ENCODE measurements around the gene KCNJ6. TPM values are rescaled to one million over a fixed set of nuclear protein-coding genes. Genes with fewer than 3 reads are reported as not detected.

KCNJ6 gene
- total and polyA plus RNA-seq, 2 experiments from 2014 or later, result 0.07 to 0.46 TPM

DNA sequence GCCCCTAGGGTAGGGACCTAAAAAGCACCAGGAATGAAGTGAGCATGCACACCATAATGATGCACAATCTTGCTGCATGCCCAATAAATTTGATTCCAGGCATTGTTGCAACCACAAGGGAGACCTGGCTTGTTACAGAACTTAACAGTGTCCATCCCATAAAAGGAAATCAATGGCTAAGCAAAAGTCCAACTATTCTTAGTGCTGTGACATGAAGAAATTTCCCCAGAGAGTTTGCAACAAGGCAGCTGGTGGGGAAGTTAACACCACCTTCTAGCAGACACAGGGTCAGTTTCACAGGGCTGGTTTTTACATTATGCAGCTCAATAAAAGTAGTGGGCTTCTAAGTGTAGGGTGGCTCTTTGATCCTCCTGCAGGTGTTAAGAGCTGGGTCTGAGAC is 221.1 kb downstream of the KCNJ6 start:
- Histone ChIP-seq H3K4me3 (no peak overlapping the region), H3K79me2 (no peaks in the 10 kb centered on the region), H3K9me3 (ENCODE audit: low read depth) (no peaks in the 10 kb centered on the region), H3K4me2 (no peak overlapping the region), H3K27ac (no peak overlapping the region), H3K4me1 (ENCODE audit: insufficient read depth) (peaks cover 8% of the 10 kb centered on the region), H3K27me3 (no peaks in the 10 kb centered on the region), H3K9me2 (replicated peaks; ENCODE audit: insufficient read depth) (no peaks in the 10 kb centered on the region), H3K36me3 (replicated peaks; ENCODE audit: insufficient read depth, low read depth) (no peaks in the 10 kb centered on the region), H4K20me1 (ENCODE audit: insufficient read depth, poor library complexity, severe bottlenecking) (no peaks in the 10 kb centered on the region), H2AFZ (no peak overlapping the region)
- DNase-seq (ENCODE audit: low spot score), result no peak
- no peak for TF ChIP-seq CTCF (IDR thresholded peaks at IDR 0.05; ENCODE audit: poor library complexity)
- no peak for TF ChIP-seq EZH2phosphoT487 (IDR thresholded peaks at IDR 0.05; ENCODE audit: low read depth, severe bottlenecking, unreplicated experiment)
- TF ChIP-seq EZH2 (IDR thresholded peaks at IDR 0.05; ENCODE audit: borderline replicate concordance), result no peak

GRCh38 chr21:37688952-37689659 is 227.2 kb downstream of the KCNJ6 start:
- Histone ChIP-seq H3K36me3 (replicated peaks; ENCODE audit: insufficient read depth, low read depth) (no peaks in the 10 kb centered on the region), H3K79me2 (no peaks in the 10 kb centered on the region), H3K27ac (no peak overlapping the region), H3K4me3 (no peak overlapping the region), H3K4me1 (ENCODE audit: insufficient read depth) (peaks cover 5% of the 10 kb centered on the region), H2AFZ (no peak overlapping the region), H3K27me3 (no peaks in the 10 kb centered on the region), H4K20me1 (ENCODE audit: insufficient read depth, poor library complexity, severe bottlenecking) (no peaks in the 10 kb centered on the region), H3K9me3 (ENCODE audit: low read depth) (no peaks in the 10 kb centered on the region), H3K9me2 (replicated peaks; ENCODE audit: insufficient read depth) (no peaks in the 10 kb centered on the region), H3K4me2 (no peak overlapping the region)
- no peak for TF ChIP-seq CTCF (IDR thresholded peaks at IDR 0.05; ENCODE audit: poor library complexity)
- TF ChIP-seq EZH2phosphoT487 (IDR thresholded peaks at IDR 0.05; ENCODE audit: low read depth, severe bottlenecking, unreplicated experiment), result no peak
- TF ChIP-seq EZH2 (IDR thresholded peaks at IDR 0.05; ENCODE audit: borderline replicate concordance), result no peak
- 83% methylated on average over 3 of the region's 3 CpGs for WGBS (ENCODE audit: low lambda C conversion rate, missing lambda C conversion rate)
- no peak for DNase-seq (ENCODE audit: low spot score)

GRCh38 chr21:37686991-37687810 is 229.1 kb downstream of the KCNJ6 start:
- H3K4me2 ChIP-seq, result no peak overlapping the region
- H3K9me3 ChIP-seq (ENCODE audit: low read depth), result no peaks in the 10 kb centered on the region
- no peaks in the 10 kb centered on the region for H3K79me2 ChIP-seq
- H4K20me1 ChIP-seq (ENCODE audit: insufficient read depth, poor library complexity, severe bottlenecking), result no peaks in the 10 kb centered on the region
- 62% methylated on average over 12 of the region's 12 CpGs for WGBS (ENCODE audit: low lambda C conversion rate, missing lambda C conversion rate)
- no peak for TF ChIP-seq CTCF (IDR thresholded peaks at IDR 0.05; ENCODE audit: poor library complexity)
- no peak for TF ChIP-seq EZH2 (IDR thresholded peaks at IDR 0.05; ENCODE audit: borderline replicate concordance)
- no peak for TF ChIP-seq EZH2phosphoT487 (IDR thresholded peaks at IDR 0.05; ENCODE audit: low read depth, severe bottlenecking, unreplicated experiment)
- H3K27ac ChIP-seq, result no peak overlapping the region
- H3K9me2 ChIP-seq (replicated peaks; ENCODE audit: insufficient read depth), result no peaks in the 10 kb centered on the region
- no peaks in the 10 kb centered on the region for H3K27me3 ChIP-seq
- DNase-seq (ENCODE audit: low spot score), result no peak
- no peak overlapping the region for H2AFZ ChIP-seq
- H3K4me1 ChIP-seq (ENCODE audit: insufficient read depth), result peaks cover 5% of the 10 kb centered on the region
- no peak overlapping the region for H3K4me3 ChIP-seq
- no peaks in the 10 kb centered on the region for H3K36me3 ChIP-seq (replicated peaks; ENCODE audit: insufficient read depth, low read depth)

All from hepatocyte (in vitro differentiated cells).